Measurements from ENCODE around the gene NEURL1B.
"Not testable (repeated sequence)": the region's sequence is repeated elsewhere in the genome, so short reads cannot be mapped to it uniquely, and the experiment has no call there.

Gene NEURL1B

DNA sequence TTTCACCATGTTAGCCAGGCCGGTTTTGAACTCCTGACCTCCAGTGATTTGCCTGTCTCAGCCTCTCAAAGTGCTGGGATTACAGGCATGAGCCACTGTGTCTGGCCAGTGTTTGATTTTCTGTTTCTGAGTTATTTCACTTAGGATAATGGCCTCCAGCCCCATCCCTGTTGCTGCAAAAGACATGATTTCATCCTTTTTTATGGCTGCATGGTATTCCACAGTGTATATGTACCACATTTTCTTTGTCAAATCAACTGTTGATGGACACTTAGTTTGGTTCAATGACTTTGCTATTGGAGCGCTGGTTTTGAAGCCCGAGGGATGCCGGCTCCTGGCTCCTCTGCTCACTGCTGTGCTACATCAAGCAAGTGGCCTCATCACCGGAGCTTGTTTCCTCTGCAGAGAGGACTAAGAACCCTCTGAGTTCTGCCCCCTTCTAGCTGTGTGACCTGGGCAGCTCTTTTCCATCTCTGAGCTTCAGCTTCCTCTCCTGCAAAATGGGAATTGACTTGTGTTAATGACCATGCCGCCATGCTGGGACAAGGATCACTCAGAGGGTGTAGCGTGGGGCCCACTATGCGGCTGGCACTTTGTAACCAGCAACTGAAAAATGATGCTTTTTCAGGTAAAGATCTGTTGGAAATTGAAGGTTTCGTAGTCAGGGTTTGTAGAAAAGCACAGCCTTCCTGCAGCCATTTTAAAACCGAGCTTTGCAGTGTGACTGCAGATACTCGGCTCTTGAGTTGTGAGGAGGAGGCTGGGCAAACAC is 4.6 kb upstream of the NEURL1B start:
- no peak for DNase-seq

DNA sequence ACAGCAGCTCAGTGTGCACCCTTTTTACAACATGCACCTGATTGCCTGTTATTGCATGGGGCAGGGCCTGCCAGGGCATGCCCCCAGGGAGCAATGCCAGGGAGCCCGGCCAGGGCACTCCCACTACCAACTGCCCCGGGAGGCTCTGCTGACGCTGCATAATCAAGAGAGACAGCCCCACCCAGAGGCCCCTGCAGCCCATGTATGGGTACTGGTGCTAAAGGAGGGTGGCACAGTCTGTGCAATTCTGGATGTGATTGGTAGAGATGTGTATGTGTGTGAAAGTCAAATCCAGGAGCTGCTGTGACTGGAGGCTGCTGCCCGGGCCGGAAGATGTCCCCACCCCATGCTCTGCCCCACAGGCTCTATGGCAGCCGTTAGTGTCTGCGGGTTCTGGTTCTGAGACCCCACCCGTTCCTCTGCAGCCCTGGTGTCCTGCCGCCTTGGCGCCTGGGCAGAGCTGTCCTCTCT is 3.9 kb upstream of the NEURL1B start:
- DNase-seq = no peak

DNA sequence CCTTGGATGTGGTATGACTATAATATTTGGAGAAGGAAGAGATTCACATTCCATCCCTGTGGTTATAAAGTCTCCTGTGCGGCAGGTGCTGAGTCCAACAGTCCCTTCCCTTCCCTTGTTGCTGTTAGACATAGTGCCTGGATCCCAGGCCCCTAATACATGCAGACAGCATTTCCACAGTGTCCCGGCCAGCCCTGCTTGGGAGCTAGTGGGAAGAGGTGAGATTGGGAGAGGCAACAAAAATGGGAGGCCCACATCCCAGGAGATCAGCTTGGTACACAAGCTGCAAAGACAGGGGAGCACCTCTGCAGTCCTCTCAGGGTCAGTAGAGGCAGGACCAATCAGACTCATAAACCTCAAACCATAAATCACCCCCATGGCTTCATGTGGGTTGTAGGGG is 3.3 kb upstream of the NEURL1B start:
- no peak for DNase-seq

GRCh38 chr5:172638209-172638768 is 2.8 kb upstream of the NEURL1B start:
- DNase-seq = no peak

- no peak for DNase-seq
Measured at GRCh38 chr5:172640139-172640538, 924 bp upstream of the NEURL1B start.

- no peak for DNase-seq
Measured at GRCh38 chr5:172641359-172642050, 442 bp downstream of the NEURL1B start.

DNA sequence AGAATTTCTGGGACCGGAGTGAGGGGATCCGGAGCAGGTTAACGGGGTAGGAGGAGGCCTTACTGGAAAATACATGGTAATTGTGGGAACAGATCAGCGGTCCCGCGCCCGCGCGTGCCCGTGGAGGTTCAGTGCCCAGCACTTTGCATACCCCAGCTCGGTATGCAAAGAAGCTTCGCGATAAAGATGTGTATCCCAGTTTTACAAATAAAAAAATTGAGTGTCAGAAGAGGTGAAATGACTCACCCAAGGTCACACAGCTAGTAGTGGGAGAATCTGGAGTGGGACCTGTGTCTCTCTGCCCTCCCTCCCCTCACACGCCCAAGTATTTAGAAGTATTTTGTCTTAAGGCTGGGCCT is 967 bp downstream of the NEURL1B start:
- DNase-seq = no peak

DNA sequence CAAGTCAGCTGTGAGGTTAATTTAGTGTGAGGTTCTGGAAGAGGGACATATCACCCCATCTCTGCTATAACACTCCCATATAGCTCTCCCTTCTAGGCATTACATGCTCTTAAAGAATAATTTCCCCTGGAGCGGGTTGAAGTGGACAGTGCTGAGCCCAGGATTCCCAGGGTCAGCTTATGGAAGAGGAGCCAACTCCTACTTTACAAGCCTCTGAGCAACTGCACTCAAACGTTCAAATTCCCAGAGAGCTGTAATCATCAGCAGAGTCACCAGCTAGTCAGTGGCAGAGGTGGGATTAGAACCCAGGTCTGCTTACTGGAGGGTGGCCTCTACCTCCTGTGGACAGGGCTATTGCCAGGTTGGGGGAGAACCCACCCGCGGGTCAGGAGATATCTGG is 1.4 kb downstream of the NEURL1B start:
- DNase-seq = no peak

- no peak for DNase-seq
Measured at GRCh38 chr5:172642926-172643871, 2.1 kb downstream of the NEURL1B start.

DNA sequence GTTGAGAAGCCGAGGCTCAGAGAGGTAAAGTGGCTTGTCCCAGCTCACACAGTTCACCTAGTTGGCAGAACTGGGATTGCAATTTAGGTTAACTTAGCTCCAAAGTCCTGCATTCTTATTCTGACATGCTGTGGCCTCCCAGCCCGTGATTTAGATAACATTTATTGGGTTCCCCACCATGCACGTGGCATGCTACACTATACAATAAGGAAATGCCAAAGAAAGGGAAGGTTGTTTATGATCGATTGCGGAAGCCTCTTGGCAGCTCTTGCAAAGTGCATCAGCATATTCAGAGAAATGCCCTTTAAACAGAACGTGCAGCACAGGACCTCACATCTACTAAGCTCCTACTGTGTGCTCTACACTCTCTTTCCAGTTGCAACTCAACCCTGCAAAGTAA is 3.2 kb downstream of the NEURL1B start:
- DNase-seq = no peak

GRCh38 chr5:172644711-172645110 is 3.6 kb downstream of the NEURL1B start:
- no peak for DNase-seq

- no peak for DNase-seq
Measured at GRCh38 chr5:172645271-172646055, 4.4 kb downstream of the NEURL1B start.

GRCh38 chr5:172646716-172647285 is 5.7 kb downstream of the NEURL1B start:
- DNase-seq = no peak

DNA sequence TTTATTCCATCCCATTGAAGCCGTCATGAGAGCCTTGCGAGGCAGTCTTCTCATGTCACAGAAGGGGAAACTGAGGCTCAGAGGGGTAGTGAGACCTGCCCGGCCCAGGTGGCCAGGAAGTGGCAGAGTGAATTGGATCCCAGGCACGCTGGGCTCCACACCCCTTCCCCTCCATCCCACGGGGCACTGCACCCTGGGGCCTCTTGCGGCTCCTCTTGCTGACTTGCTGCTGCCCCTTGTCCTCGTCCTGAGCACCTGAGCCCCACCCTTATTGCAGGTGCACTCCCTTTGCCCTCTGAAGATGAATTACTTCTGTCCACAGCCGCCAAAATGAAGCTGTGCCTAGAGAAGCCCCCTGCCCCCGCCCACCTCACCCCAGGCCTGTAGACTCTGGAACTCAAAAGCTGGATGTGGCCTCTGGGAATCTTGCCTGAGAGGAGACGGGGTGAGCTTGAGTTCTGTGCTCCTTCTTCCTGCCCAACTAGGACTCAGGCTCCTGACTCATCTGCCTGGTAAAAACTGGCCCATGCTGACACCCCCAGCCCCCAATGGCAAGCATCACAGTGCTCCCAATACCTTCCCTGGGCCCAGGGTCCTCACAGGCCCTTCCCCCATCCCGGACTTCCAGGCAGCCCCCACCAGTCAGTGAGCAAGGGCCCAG is 6.4 kb downstream of the NEURL1B start:
- DNase-seq = no peak

DNA sequence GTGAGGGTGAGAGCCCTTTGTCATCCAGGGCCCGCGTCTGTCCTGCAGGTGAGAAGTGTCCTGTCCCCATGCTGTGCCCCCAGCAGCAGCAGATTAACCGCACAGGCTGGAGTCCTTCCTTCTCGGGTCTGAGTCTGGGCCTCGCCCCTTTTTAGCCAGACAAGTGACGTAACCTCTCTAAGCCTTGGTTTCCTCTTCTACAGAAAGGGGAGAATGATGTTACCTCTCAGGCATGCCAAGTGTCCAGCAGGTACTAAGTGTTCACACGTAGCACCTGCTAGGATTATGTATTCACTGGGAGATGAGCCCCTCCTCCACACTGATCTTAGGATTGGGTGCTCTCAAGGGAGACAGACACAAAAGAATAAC is 6.9 kb downstream of the NEURL1B start:
- DNase-seq = no peak

- DNase-seq = no peak
Measured at GRCh38 chr5:172648755-172649154, 7.7 kb downstream of the NEURL1B start.

DNA sequence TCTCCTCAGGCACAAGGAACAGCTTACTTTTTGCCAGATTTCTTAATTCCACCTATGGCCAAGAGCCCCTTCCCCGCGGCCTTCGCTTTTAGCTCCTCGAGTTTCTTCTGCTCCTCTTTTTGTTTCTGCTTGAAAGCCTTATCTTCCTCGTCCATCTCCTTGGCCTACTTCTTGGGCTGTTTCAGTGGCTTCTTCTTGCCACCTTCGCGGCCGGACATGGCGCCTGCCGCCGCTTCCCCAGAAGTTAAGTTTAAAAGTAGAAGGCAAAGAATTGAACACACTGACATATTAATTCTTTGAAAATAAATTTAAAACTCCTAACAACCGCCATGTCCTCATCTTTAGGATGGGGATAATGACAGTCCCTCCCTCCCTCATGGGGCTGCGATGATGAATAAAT is 15.4 kb downstream of the NEURL1B start:
- not testable (repeated sequence) for DNase-seq

DNA sequence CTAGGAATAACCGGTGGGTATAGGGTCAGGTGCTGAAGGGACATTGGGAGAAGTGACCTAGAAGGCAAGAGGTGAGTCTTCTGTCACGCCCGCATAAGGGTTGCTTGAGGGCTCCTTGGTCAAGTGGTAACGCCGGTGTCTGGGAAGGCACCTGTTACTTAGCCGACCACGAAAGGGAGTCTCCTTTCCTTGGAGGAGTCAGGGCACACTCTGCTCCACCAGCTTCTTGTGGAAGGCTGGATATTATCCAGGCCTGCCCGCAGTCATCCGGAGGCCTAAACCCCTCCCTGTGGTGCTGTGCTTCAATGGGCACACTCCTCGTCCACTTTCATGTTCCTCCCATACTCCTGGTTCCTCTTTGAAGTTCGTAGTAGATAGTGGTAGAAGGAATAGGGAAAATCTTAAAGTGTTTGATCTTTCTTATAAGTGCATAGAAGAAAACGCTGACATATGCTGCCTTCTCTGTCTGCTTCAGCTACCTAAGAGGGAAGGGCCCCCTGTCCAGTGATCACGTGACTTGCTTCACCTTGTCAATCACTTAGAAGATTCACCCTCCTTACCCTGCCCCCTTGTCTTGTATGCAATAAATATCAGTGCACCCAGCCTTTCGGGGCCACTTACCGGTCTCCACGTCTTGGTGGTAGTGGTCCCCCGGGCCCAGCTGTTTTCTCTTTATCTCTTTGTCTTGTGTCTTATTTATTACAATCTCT is 16.6 kb downstream of the NEURL1B start:
- DNase-seq = not testable (repeated sequence)

GRCh38 chr5:172658391-172658790 is 17.3 kb downstream of the NEURL1B start:
- DNase-seq = no peak

DNA sequence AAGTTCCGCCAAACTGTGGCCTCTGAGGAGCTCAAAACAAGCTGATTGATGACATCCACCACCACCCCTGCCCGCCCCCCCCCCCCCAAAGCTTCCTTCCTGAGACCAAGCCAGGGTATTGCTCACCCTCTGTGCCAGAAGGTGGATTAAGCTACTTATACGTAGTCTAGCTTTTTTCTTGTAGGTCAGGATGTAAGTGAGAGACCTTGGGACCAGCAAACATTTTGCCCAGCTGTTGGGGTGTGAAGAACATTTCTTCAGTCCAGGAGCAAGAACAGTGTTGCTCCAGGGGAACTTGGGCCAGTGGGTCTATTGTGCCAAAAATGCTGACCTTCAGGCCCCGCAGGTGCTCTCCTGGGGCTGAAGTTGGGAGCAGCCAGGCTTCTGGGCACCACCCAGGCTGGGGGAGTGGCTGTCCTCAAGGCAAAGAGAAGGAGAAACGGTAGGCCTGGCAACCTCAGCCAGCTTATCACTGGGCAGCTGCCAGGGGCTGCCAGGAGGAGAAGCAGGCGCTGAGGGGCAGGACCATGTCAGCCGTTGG is 18.0 kb downstream of the NEURL1B start:
- DNase-seq = no peak

DNA sequence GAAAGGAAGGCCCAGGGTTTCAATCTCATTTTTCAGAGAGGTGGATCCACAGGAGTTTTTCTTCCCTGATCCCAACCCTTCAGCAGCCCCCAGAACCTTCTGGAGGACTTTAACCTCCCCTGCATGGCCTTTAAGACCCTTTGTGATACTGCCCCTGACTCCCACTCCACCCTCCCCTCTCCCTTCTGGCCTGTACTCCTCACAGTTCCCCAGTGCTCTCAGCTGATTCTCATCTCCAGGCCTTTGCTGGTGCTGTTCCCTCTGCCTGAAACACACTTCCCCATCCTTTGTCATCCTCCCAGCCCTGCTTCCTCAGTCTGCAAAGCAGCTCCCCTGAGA is 18.5 kb downstream of the NEURL1B start:
- no peak for DNase-seq

Data from kidney glomerular epithelial cell (primary cell).